Hematopoietic multipotent progenitor cell treated with erythropoietin and hydrocortisone succinate and interleukin-3 and kit ligand, for 4 days (in vitro differentiated cells): ENCODE results near the gene STARD13.
A peak's percentile ranks its signal among the peaks of the same experiment; 100 is the strongest.
"Not testable (repeated sequence)": the region's sequence is repeated elsewhere in the genome, so short reads cannot be mapped to it uniquely, and the experiment has no call there.

Experiments used
- DNase-seq: peaks from one replicate; pipeline ENCODE4 v3.0.0-alpha.2; 2015

STARD13 gene

DNA sequence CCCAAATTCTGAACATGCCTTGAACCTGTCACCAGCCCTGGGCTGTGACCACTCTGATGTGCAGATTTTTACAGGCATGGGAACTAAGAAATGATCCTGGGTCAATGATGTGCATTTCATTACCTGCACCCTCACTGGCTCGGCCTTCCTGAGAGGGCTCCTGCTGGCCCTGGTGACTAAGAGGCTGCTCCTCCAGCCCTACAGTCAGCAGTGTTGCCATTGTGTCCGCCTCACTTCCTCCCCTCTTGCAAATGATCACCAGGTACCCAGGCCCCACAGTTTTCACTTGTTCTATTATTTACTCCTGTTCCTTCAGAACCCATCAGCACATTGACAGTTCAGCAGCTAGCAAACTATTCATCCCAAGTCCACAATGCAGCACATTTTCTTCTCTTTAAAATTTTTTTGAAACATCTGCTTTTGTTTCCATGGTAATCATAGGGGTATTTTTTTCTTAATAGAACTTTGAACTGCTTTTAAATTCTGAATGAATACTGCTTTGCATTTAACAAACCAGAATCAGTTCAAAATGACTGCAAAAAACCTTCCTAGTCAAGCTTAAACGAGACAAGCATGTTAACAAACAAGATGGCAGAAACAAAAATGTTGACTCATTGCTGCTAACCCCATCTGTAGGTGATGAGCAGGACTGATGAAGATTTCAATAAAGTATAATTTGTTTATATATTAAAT, 29.3 kb downstream of the STARD13 start:
- no peak for DNase-seq

DNA sequence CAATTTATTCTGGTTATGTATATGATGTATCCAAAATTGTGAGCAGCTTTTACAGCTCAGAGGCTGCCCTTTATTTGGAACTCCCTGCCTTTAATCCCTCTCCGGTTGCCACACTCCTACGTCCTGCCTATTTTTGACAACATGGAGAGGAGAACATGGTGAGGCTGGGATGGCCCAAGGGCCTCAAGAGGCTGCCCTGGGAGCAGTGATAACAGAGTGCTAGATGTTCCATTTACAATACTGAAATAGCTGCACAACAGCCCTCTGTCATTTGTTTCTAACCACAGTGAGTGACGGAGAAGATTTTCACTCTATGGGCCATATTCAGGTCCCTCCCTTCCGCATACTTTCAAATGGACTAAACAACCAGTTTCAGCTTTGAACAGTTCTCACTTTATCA, 33.4 kb downstream of the STARD13 start:
- no peak for DNase-seq

DNA sequence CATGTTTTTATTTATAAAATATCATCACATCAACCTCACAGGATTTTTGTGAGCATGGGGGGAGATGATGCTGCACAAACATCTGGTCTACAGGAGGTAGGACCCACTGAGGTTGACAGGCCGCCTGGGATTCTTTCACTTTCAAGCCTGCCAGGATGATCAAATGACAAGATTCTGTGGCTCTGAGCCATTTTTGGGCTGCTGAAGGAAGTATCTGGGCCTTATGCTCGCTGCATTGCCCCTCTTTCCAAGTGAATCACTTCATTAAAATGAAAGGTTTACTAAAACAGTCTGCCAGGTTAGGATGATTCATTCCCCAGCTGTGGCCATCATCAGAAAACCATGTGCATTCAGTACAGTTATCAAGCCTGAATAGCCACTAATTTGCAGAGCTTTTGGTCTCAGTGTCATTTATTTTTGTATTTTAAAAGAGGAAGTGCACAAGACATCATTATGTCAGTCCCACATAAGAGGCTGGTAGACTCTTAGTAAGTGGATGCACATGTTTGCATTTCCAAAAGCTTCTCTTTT, 34.4 kb downstream of the STARD13 start:
- DNase-seq: peak; percentile 34

DNA sequence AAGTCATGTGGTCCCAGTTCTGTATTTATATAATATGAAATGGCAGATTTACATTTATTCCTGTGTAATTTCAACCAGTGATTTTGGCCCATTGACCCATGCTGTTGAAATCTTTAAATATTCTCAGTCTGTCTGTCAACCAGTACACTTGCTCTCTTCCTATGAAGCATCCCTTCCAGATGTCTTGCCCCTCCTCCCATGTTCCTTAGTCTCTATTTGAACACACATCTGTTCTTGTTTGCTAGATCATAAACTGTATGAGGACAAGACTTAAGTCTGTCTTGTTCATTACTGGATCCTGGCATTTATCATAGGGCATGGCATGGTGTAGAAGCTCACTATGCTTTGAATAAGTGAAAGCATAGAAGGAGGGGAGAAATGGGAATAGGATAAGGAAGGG, 34.9 kb downstream of the STARD13 start:
- no peak for DNase-seq

DNA sequence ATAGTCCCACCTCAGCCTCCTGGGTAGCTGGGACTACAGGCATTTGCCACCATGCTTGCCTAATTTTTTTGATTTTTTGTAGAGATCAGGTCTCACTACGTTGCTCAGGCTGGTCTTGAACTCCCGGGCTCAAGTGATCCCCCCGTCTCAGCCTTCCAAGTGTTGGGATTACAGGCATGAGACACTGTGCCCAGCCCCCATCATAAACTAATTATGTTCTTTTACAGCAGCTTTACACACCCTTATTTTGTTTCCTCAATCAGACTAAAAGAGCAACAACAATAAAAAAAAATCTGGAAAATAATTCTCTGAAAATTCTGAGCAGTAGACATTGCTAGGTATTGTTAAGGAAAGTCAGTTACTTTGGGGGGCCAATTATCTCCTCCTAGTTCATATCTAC, 35.7 kb downstream of the STARD13 start:
- DNase-seq: no peak

DNA sequence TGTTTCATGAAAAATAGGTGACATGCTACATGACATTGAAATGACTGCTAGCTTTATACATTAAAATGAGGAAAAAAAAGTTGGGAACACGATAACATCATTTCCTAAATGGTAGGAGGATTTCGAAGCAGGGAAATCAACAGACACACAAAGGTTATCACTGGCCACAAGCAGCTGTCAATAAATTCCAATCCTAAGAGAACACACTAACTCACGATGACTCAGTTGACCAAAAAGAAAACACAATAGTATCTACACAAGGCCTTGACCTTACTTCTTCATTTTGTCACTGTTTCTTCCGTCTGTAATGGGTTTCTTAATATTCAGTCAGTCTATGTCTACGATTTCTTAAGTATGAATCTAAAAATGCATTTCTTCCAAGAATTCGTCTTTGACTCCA, 36.5 kb downstream of the STARD13 start:
- no peak for DNase-seq

DNA sequence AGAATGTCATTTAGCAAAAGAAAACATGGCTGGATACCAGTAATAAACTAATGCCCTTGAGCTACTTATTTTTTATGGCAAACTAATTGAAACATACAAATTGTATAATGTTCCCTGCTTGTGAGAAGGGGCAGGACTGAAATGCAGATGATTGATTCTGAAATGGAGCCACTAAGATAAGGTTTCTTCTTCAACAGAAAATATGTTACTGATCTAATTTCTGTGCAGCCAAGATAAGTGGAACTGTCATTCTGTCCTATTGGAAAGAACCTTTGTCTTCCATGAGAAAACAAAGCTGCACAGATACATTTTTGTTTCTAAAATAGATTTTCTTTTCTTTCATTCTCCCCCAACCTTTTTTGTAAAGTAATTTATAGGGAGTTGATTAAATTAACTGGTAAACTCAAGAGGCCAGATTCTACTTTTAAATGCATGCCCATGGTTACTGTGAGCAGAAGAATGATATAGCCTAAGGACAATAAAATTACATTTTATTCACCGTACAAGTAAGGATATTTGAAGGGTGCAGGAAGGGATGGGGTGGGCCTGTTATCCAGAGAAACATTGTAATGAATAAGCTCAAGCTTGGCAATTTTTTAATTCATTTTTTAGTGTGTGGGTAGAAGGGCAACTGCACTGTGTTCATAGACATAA, 39.9 kb downstream of the STARD13 start:
- peak; percentile 49 for DNase-seq

DNA sequence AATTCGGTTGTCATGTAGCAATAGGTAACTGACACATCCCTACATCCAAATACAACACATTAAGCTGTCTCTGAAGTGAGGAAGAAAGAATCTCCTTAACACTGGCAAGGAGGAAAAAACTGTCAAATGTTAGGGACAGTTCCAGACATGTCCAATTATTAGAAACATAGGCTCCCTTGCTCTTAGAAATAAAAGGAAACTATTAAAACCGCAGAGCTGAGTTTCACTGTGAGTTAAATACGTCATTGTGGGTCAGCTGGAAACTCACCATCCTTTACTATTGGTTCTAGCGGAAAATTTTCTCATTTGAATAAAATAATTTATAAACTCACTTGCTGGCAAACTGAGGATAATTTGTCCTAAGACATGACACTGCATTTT, 40.7 kb downstream of the STARD13 start:
- no peak for DNase-seq

DNA sequence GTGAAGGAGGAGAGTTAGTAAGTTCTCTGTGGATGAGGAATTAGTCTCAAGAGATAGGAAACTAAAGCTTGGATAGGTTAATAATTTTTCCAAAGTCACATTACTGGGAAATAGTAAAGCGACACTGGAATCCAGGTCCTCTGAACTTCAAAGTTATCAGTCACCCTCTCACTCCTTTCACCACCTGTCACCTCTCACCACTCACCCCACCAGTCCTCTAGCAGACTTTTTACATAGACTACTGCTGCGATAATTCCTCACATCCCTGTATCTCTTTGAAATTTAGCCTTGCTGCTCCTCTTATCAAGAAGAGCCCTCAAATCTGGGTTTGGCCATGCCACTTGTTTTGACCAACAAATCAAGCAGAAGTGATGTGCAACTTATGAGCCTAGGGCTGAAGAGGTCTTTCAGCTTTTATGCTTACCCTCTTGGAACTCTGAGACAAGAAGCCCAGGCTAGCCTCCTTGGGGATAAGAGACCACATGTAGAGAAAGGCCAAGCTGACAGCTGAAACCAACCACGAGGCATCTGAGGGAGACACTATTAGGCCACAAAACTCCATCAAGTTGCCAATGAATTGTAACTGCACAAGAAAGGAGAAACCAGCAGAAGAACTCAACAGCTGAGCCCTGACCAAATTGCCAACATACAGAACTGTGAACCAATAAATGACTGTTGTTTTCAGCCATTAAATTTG, 41.2 kb downstream of the STARD13 start:
- no peak for DNase-seq

DNA sequence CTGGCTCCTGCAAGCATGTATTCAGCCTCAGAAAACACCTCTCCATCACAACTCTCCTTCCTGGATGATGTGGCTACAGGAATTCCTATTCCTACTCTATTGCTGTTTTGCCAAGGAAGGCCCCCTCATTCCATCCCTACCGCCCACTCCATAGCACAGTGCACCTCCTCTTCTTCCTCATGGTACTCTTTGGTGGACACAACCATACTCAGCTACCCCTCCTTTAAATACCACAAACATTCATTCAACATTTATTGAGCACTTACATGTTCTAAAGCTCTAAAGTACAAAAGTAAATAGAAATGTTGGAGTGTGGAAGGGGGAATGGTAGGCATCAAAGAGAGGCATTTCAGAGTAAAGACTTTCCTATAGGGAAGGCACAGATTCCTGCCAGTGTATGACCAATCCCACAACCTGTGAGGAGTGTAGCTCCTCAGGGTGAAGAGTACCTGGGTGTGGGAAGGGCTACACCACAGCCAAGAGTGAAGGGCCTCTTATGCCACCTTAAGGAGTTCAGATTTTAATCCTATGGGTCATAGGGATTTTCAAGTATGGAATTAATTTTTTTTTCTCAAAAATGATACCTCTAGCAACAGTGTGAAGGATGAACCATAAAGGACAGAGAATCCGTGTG, 42.5 kb downstream of the STARD13 start:
- DNase-seq: no peak

DNA sequence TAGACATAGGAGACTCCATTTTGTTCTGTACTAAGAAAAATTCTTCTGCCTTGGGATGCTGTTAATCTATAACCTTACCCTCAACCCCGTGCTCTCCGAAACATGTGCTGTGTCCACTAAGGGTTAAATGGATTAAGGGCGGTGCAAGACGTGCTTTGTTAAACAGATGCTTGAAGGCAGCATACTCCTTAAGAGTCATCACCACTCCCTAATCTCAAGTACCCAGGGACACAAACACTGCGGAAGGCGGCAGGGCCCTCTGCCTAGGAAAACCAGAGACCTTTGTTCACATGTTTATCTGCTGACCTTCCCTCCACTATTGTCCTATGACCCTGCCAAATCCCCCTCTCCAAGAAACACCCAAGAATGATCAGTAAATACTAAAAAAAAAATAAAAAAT, 43.2 kb downstream of the STARD13 start:
- DNase-seq: not testable (repeated sequence)

DNA sequence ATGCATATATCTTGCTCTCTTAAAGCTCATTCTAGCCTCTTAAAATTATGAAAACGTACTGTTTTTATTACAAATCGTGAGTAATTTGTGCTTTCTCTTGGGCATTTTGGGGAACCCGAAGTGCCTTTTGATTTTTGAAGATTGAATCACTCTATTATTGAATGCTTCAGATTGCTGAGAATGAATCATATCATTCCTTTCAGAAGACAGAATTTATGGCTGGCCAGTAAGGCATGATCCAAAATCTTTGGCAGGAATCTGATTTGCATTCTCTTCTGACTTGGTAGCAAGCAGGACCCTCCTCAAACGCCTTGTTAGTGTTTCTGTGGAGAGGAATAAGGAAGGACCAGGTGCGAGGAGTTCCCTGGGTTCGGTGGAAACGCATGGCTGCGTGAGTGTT, 49.5 kb downstream of the STARD13 start:
- no peak for DNase-seq

DNA sequence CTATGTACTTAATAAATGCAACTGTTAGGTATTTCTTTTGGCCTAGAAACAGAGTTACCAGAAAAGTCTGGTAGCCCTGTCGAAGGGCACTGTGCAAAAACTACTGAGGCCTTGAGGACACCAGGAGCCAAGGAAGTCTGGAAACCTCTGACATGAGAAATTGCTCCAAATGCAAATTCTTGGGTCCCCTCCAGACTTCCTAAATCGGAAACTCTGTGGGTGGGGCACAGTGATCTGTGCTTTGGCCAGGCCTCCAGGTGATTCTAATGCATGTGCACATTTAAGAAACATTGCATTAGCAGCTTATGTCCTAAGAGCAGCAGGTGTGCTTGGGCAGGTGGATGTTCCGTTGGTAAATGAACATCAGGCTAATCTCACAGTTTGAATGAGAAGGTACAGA, 50.0 kb downstream of the STARD13 start:
- DNase-seq: no peak

DNA sequence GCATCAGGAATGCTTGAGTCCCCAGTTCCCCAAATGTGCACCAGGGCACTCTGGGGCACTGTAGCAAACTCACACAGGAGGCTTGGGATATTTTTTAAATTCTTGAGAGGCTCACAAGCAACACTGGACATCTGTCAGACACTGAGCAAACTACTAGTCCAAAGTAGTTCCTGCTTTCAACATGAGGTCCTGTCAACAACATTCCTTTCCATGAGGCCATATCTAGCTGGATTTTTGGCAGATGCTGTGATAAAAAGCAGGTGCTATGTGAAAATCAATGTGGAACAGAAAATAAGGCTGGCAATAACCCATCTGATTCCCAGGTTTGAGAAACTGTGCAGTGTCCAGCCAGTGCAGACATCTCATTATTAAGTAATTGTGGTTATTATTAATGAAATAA, 50.5 kb downstream of the STARD13 start:
- DNase-seq: no peak

DNA sequence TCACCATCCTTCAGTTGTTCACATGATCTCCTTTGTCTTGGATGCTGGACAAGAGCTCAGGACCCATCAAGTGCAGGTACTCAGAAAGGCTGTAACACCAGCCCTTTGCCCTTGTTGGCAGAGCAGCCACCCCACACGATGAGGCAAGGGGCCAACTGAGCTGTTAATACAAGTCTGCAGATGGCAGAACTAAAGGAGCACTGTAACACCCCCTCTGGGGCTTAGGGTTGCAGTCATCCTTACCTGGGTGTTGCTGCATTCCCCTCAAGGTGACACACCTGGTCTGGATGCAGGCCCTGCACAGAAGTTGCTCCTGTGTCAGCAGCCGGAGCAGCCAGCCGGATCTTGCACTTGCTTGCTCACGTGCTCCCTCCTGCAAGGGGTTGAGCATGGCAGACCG, 52.0 kb downstream of the STARD13 start:
- no peak for DNase-seq

DNA sequence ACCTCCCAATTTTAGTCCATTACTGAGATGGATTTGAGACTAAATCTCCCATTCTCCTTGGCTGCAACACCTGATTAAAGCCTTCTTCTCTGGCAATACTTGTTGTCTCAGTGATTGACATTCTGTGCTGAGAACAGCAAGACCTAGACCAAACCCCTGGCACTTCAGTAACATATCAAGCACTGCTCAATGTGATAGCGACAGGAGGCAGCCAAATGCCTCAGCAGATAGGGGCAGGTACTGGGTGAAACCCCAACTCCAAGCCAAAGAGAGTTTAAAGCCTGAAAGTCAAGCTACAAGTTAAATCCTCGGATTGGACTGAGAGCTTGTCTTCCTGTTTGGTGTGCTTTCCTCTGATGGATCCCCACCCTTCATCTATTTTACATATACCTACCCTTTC, 52.7 kb downstream of the STARD13 start:
- DNase-seq: no peak

DNA sequence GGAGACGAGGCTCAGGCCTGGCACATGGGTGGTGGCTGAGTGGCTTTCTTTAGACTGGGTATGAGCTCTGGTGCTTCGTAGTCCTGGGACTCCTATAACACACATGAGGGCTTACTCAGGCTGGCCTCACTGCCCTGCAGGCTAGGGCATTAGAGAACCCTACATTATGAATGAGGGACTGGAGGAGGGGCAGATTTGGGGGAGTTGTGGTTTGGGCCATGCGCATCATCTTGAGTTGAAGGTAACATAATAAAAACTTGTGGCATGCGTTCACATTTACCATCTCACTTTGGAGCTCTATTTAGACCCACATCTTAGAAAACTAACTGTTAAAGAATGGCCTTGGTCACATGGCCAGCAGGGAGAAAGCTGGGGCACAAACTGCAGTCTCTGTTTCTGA, 54.2 kb downstream of the STARD13 start:
- DNase-seq: no peak

DNA sequence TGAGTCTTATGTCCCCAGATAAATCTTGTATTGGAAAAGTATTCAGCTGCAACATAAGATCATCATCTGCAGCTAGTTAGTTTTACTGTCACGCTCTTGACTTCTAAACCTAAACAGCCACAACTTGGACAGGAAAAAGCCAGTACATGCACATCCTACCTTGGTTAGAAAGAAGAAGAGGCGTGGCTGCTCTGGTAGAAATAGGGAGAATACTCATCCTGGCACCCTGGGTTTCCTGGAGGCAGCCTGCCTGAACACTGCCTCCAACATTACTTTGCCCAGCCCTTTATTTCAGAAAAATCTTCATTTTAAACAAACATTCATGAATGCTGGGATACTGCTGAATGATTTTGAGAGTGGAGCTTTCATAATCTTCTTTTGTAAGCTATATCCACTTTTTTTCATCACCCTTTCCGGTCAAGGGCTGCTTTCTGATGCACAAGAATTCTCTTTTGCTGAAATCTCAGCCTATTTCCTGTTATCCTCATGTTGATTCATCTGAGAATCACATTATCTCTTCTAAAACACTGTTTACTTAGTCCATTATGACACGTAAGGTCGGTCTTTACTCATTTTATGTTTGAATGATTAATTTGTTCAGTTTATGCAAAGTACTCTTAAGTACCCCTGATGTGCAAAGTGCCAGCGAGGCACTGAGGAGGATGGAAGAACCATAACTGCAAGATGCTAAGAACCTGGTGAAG, 55.2 kb downstream of the STARD13 start:
- DNase-seq: no peak

DNA sequence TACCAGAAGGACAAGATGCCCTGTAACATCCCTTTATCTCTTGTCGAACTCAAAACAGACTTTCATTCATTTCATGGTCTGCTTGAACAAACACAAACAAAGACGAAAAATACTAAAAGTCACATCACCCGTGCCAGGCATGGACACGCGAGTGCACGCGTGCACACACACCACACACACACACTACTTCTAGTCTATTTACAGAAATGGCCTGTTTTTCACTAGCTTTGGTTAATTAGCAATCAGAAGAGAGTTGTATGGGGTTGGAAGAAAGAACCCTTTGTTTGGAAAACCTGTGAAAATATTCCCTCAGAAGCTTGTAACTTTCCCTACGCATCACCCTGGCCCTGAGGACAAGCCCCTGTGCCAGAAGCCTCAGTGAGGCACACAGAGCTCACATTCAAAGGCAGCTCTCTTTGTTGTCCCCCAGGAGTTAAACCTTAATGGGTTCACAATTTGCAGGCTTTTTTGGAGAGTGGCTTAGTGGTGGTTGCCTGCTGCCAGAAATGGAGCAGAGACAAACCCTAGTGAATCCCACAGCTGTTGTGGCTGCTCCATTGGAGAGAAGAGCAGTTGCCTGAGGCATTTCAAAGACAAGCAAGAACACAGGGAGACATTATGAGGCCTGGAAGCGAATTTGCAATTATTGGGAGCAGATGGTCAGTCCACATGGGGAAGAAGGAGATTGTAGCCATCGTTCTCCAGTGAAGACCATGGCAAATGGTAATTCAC, 55.9 kb downstream of the STARD13 start:
- DNase-seq: no peak

DNA sequence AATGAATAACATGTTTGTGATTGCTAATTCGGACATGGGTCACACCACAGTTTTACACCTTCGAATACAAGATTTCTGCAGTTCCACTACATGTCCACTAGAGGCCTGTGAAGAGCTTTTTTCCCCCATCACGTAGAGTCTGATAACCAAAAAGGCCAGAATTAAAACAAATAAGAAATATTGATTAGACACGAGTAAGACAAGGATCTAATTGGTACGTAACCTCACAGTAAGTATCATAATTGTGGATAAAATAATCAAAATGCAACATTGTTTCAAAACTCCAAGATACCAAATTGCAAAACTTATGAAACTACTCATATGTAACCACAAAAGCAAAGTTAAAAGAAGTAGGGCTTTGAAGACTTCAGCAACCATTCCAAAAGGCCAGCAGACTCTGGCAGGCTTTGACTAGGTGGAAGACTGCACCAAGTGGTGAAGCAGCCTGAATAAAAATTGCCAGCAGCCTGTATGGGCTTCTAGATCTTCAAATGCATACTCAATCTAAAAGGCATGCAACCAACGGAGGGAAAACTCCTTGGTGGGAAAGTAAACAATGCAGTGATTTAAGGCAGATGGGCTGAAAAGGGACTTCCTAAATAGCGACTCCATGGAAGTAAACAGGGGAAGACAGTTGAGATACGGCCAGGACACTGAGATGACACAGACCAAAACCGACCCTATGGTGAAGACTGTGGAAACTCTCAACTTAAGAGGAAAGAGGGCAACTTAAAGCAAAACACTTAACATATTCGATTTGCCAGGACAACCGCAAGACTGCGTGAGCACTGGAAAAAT, 56.7 kb downstream of the STARD13 start:
- DNase-seq: peak; percentile 77

DNA sequence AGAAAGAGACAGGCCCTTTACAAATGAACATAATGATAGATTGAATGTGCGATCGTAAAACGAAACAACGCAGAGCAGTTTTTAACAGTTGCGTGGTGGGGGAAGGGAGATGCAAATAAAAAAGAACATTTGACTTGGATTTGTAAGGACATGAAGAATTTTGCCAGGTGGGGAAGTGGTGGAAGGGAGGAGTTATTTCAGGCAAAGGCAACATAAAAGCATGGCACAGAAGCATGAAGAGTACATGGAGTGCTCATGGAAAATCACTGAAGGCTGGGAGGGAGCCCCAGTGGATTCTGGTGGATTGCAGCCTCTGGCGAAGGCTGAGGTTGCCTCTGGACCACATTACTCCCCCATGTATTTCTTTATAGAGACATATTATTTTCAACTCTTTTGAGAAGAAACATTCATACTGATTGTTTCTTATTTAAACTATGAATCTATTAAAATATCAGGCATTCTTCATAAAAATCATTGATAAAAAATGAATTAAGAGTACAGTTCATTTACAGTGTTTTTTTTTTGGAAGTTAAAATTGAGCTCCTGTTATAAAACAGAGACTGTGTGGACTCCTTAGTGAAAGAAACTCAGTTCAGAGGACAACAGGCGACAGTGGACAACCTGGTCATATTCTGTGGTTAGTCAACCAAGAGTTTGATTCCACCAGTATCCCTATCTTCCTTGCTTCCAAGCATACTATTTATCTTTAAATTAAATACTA, 57.5 kb downstream of the STARD13 start:
- DNase-seq: no peak
